Neural progenitor cell (in vitro differentiated cells): ENCODE measurements around the gene GPR183.

Experiments used
- EZH2phosphoT487 ChIP-seq: fragments of 200-600 bp; sonication (generic); IDR thresholded peaks from 2 replicates; pipeline ENCODE4 v1.6.1; 2017; ENCODE audit warnings: antibody characterized with exemption
- TF ChIP-seq, protein P1 (sequence below): fragments of 200-600 bp; sonication (generic); IDR thresholded peaks from 2 replicates; pipeline ENCODE4 v1.5.1; 2017; ENCODE audit warnings: antibody characterized with exemption, mild to moderate bottlenecking

DNA sequence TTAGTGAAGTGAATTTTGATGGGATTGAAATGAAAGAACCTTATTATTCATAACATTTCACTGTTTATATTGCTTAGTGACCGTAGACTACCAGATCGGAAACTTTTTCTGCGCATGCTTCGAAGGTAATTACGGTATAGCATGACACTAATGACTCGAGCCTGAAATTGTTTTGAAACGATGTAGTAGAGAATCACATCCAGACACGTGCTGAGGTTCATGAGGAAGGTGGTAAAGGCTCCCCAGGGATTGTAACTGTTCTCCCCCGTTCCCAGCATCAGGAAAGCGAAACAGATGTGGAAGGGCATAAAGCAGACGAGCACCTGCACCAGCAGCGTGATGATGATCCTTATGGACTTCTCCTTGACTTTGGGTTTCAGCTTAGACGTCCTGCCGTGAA, 52.4 kb downstream of the GPR183 start:
- TF ChIP-seq, protein P1, sequence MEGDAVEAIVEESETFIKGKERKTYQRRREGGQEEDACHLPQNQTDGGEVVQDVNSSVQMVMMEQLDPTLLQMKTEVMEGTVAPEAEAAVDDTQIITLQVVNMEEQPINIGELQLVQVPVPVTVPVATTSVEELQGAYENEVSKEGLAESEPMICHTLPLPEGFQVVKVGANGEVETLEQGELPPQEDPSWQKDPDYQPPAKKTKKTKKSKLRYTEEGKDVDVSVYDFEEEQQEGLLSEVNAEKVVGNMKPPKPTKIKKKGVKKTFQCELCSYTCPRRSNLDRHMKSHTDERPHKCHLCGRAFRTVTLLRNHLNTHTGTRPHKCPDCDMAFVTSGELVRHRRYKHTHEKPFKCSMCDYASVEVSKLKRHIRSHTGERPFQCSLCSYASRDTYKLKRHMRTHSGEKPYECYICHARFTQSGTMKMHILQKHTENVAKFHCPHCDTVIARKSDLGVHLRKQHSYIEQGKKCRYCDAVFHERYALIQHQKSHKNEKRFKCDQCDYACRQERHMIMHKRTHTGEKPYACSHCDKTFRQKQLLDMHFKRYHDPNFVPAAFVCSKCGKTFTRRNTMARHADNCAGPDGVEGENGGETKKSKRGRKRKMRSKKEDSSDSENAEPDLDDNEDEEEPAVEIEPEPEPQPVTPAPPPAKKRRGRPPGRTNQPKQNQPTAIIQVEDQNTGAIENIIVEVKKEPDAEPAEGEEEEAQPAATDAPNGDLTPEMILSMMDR: no peak
- no peak for TF ChIP-seq EZH2phosphoT487
